CD4-positive, alpha-beta T cell treated with Interleukin-21 for 1 hour (primary cell): ENCODE data around the gene PPP2R3C.
"Not testable (repeated sequence)": the region's sequence is repeated elsewhere in the genome, so short reads cannot be mapped to it uniquely, and the experiment has no call there.

Source experiments
- DNase-seq: peaks from one replicate; pipeline ENCODE4 v3.0.0-alpha.2; 2020

The PPP2R3C gene

DNA sequence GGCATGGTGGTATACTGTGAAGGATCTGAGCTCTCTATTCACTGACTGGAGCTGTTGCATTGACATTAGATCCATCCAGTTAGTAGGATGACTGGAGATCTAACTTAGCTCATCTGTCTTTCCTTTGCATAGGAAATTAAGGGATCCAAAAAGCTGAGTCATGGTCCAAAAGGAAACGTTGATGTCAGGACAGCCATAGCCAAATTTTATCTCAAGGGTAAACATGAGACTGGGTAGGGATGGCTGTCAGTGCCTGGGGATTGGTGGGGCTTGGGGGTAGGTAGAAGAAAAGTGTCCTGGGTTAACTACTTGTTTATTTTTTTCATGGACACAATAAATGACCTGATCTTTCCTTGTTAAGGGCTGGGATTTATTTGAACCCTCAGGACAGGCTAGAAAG lies 71.1 kb downstream of the PPP2R3C start:
- no peak for DNase-seq

DNA sequence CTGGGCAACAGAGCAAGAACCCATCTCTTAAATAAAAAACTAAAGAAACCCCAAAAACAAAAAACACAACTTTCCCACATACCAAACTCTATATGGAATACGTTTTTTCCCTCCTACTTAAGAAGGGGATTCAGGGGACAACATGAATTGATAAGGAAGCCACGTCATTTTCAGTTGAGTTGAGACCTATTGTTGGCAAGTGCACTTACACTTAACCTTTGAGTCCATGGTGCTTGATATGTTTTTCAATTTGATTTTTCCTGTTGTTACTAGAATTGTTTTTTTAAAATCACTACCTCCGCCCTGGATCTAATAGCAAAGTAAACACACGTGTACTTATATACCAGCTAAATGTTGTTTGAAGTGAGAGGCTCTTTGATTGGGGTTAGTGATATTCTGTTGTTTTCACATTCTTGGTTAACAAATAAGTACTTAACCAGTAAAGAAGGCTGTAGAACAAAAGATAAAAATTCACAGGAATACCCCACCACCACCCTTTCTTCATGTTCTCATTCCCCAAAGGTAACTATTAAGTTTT lies 73.7 kb downstream of the PPP2R3C start:
- no peak for DNase-seq

DNA sequence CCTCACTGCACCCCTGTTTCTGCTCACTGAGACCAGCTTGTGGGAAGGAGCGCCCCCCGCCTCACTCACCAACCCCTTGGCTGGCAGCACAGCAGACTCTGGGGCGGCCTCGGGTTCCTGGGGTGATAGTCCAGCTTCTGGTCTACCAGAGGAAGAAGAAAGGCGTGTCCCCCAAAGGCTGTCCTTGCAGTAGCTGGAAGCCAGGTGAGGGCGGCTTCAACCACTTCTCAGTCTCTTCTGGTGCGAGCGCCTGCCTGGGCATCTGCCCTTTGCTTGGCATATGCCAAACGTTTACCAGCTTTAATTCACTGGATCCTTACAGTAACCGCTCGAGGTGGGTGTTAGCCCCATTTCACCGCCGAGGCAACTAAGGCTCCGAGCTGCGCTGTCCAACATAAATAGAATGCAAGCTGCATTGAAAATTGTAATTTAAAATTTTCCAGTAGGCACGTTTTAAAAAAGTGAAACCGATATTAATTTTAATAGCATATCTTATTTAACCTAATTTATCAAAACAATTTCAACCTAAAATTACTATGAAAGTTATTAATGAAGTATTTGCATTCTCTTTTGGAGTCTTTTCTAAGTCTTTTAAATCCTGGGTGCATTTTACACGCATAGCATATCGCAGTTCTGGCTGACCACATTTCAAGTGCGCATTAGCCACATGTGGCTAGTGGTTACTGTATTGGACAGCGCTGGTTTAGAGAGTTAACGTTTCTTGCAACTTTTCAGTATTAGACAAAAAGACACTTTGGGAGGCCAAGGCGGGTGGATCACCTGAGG lies 74.8 kb downstream of the PPP2R3C start:
- DNase-seq: peak; percentile 25

DNA sequence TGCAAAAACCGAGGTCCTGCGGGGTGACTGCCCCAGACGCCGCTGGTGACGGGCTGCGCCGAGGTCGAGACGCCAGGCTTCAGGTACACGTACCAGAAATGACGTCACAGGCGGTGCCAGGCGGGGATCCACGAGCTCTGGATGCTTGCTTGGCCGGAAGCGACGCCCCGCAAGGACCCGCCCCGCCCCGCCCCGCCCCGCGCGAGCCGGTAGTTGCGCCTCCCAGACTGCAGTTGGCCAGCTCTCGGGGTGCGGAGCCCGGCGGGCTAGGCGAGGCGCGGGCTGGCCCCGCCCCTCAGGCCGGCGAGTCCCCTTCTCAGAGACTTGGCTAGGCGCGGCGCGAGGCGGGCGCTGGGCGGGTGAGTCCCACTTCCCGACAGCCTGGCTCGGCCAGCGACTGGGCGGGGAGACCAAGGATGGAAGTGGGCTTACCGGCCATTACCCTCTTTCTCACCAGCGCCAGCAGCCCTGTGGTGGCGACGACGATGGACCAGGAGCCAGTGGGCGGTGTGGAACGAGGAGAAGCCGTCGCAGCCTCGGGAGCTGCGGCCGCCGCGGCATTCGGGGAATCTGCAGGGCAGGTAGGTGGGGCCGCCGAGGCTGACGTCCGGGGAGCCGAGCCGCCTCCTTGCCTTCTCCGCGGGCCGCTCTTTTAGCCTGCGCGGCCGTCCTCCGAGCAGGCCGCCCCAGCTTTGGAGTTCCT lies 75.6 kb downstream of the PPP2R3C start, which contains the start of gene FAM177A1:
TSS of gene FAM177A1 (plus strand) at position 225 of the 703 bp plus-strand sequence. CDS start at position 417, 192 bp downstream.
- DNase-seq: peak; percentile 100

DNA sequence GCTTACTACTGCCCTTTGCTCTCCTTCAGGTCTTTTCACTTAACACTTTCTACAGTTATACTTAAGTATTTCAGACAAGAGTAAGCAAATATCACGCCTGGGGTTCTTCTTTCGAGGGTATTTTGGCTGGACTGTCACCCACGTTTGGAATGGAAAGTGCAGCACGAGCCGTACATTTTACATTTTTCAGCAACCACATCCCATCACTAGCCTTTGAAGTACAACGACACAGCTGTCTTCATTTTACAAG lies 76.1 kb downstream of the PPP2R3C start:
- no peak for DNase-seq

GRCh38 chr14:35044939-35045797 lies 76.6 kb downstream of the PPP2R3C start:
- no peak for DNase-seq

DNA sequence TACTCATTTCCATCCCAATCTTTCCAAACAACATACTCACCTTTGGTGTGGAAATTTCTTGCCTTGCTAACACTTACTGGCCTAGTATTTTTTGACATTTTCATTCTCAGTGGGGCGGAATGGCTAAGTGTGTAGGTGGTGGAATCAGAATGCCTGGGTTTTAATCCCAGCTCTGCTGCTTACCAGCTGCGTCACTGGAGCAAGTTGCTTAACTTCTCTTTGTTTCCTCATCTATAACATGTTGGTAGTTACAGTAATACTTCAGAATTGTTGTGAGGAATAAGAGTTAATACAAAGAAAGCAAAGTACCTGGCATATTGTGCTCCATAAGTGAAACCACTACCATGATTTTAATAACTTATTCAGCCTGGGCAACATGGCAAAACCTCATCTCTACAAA lies 78.7 kb downstream of the PPP2R3C start:
- no peak for DNase-seq

- no peak for DNase-seq
These were observed 79.2 kb downstream of the PPP2R3C start for GRCh38 chr14:35042632-35043031.

DNA sequence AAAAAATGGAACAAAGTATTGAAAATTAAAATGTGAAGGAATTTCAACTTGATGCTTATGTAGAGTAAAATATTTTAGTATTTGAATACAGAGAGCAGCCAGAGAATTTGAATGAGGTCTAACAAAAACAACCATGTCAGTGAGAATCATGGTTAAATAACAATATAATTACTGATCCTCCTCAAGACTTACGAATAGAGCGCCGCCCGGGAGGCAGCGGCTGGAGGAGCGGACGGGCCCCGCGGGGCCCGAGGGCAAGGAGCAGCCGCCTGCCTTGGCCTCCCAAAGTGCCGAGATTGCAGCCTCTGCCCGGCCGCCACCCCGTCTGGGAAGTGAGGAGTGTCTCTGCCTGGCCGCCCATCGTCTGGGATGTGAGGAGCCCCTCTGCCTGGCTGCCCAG lies 83.5 kb downstream of the PPP2R3C start:
- DNase-seq: not testable (repeated sequence)
